ENCODE data around the gene MAN2B2. TPM values are rescaled to one million over a fixed set of nuclear protein-coding genes. Genes with fewer than 3 reads are reported as not detected.

The MAN2B2 gene
- total and polyA plus RNA-seq, 10 donors, result 7.9 to 40.3 (median 31.8) TPM

DNA sequence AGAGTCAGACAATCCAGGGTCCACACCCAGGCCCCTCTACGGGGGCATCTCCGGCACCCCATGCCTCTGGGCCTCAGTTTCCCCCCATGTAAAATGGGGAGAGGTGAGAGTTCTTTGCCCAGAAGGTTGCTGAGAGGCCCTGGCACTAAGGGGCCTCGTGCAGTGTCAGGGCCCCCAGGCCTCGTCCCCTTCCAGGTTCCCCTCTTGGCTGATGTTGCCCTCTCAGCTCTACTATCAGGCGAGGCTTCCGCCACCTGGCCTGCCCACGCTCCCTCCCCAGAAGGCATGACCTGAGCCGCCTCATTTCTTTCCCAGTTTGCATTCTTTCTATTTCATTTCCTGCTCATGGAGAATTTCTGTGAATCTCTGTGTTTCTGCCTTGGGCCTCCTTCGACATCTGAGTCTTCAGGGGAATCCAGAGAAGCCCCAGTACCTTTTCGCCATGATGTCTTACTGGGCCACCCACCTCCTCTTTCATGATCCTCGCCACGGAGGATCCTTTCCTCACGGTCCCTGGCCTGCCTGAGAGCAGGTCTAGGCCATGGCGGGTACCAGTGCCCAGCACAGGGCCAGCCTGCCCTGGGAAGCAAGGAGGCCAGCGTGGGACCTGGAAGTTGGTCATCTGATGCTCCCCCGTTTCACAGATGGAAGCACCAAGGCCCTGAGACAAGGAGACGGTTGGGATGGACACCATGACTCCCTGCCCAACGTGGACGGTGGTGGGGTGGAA, 43.6 kb downstream of the MAN2B2 start:
- peak; percentile 46 for DNase-seq
- 90 to 93% (median 92%) methylated on average over 19 of the region's 19 CpGs for WGBS, 5 donors

DNA sequence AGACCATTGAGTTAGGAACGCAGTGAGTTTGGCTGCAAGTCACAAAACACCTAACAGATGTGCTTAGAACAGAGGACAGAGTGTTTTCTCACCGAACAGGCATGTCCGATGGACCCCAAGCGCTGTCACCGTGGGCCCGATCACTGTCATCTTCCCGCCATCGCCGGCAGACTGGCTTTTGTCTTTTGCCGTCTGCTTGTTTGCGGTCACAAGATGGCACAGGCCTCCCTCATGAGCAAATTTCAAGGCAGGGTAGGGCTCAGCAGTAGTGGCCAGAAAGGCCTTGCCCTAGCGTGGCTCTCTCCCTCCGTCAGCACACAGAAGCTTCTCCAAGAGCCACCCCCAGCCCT, 44.1 kb downstream of the MAN2B2 start:
- Histone ChIP-seq H3K27ac (no peak overlapping the region), H3K9me3 (no peaks in the 10 kb centered on the region), H3K36me3 (peaks cover 0 to 80% (median 73%) of the 10 kb centered on the region in 6 donors), H3K4me3 (no peak overlapping the region), H3K27me3 (replicated peaks in 1 of 7) (no peaks in the 10 kb centered on the region), H3K4me1 (no peaks in the 10 kb centered on the region)
- no peak for DNase-seq
- intact Hi-C loops (cut with DNase I; ENCODE audit: low total_unique reads), result no loop called here
- TF ChIP-seq POLR2AphosphoS5 (IDR thresholded peaks at IDR 0.05) (no peak), POLR2A (IDR thresholded peaks at IDR 0.05) (no peak)
- TF ChIP-seq, protein P1, sequence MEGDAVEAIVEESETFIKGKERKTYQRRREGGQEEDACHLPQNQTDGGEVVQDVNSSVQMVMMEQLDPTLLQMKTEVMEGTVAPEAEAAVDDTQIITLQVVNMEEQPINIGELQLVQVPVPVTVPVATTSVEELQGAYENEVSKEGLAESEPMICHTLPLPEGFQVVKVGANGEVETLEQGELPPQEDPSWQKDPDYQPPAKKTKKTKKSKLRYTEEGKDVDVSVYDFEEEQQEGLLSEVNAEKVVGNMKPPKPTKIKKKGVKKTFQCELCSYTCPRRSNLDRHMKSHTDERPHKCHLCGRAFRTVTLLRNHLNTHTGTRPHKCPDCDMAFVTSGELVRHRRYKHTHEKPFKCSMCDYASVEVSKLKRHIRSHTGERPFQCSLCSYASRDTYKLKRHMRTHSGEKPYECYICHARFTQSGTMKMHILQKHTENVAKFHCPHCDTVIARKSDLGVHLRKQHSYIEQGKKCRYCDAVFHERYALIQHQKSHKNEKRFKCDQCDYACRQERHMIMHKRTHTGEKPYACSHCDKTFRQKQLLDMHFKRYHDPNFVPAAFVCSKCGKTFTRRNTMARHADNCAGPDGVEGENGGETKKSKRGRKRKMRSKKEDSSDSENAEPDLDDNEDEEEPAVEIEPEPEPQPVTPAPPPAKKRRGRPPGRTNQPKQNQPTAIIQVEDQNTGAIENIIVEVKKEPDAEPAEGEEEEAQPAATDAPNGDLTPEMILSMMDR (IDR thresholded peaks at IDR 0.05 in 8 of 11, conservative IDR thresholded peaks at IDR 0.05 in 3 of 11), result no peak
- WGBS, 5 donors, result 94 to 98% (median 96%) methylated on average over 13 of the region's 13 CpGs

More for the DNA sequence above, 43.6 kb downstream of the MAN2B2 start:
- Histone ChIP-seq H3K27ac (no peak overlapping the region), H3K9me3 (no peaks in the 10 kb centered on the region), H3K4me3 (no peak overlapping the region), H3K36me3 (peaks cover 0 to 85% (median 76%) of the 10 kb centered on the region in 6 donors), H3K27me3 (replicated peaks in 1 of 7) (no peaks in the 10 kb centered on the region), H3K4me1 (no peaks in the 10 kb centered on the region)
- intact Hi-C loops (cut with DNase I; ENCODE audit: low total_unique reads), result no loop called here
- TF ChIP-seq, protein P1 (IDR thresholded peaks at IDR 0.05 in 8 of 11, conservative IDR thresholded peaks at IDR 0.05 in 3 of 11), result no peak
- no peak for TF ChIP-seq POLR2AphosphoS5 (IDR thresholded peaks at IDR 0.05)
- TF ChIP-seq POLR2A (IDR thresholded peaks at IDR 0.05), result no peak

DNA sequence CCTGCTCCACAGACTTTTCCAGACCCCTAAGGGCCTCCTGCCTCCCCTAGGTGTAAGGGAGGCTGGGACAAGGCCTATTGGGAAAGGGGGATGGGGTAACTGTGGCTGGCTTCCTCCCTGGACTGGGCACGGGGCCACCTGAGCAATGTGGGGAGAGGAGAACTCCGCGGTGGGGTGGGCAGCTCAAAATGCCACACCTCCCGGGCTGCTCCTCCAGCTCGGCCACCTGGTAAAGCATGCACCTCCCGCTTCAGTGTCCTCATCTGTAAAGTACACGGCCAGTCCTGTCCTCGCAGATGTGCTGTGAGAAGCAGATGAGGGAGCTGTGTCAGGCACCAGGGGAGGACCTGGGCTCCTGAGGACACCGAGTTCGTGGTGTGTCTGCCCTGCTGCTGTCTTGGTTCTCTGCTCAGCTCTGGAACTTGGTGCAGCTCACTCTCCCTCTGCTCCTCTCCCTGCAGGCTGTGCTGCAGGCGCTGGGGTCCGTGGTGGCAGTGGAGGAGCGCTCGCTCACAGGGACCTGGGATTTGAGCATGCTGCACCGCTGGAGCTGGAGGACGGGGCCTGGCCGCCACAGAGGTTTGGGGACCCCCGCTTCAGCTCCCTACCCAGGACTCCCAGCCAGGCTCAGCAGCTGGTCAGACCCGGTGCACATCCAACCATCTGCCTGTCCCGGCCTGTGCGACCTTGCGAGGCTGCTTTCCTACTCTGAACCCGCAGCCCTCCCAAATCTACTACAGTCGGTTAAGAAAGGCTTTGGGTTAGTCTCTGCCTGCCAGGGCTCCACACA, 44.7 kb downstream of the MAN2B2 start:
- H3K27ac ChIP-seq, result no peak overlapping the region
- TF ChIP-seq, protein P1 (IDR thresholded peaks at IDR 0.05 in 8 of 11, conservative IDR thresholded peaks at IDR 0.05 in 3 of 11), result no peak
- TF ChIP-seq POLR2A (IDR thresholded peaks at IDR 0.05) (no peak), POLR2AphosphoS5 (IDR thresholded peaks at IDR 0.05) (no peak)
- no peaks in the 10 kb centered on the region for H3K27me3 ChIP-seq (replicated peaks in 1 of 7)
- no peaks in the 10 kb centered on the region for H3K4me1 ChIP-seq
- DNase-seq, result peak; percentile 47
- WGBS, 5 donors, result 90 to 94% (median 93%) methylated on average over 10 to 24 of the region's 24 CpGs
- no peaks in the 10 kb centered on the region for H3K9me3 ChIP-seq
- peaks cover 0 to 74% (median 67%) of the 10 kb centered on the region in 6 donors for H3K36me3 ChIP-seq
- intact Hi-C loops (cut with DNase I; ENCODE audit: low total_unique reads), result no loop called here
- no peak overlapping the region for H3K4me3 ChIP-seq

GRCh38 chr4:6620296-6620695, 45.3 kb downstream of the MAN2B2 start:
- intact Hi-C loops (cut with DNase I; ENCODE audit: low total_unique reads), result no loop called here
- H3K4me1 ChIP-seq, result no peaks in the 10 kb centered on the region
- H3K36me3 ChIP-seq, result peaks cover 0 to 68% (median 61%) of the 10 kb centered on the region in 6 donors
- TF ChIP-seq POLR2AphosphoS5 (IDR thresholded peaks at IDR 0.05) (no peak), POLR2A (IDR thresholded peaks at IDR 0.05) (no peak)
- TF ChIP-seq, protein P1 (IDR thresholded peaks at IDR 0.05 in 8 of 11, conservative IDR thresholded peaks at IDR 0.05 in 3 of 11), result no peak
- H3K4me3 ChIP-seq, result no peak overlapping the region
- peak; percentile 62 for DNase-seq
- no peak overlapping the region for H3K27ac ChIP-seq
- WGBS, 5 donors, result 85 to 96% (median 94%) methylated on average over 7 to 10 of the region's 10 CpGs
- H3K27me3 ChIP-seq (replicated peaks in 1 of 7), result no peaks in the 10 kb centered on the region
- no peaks in the 10 kb centered on the region for H3K9me3 ChIP-seq
